Upper lobe of left lung (tissue), 4 donors: ENCODE results near the gene PGR.

Source experiments
- CTCF ChIP-seq, 6 experiments: fragments of 450-650 bp in 4 of 6; fragments of 200-600 bp in 2 of 6; sonication (generic) in 2 of 6; IDR thresholded peaks; one replicate each; pipeline ENCODE4 v1.5.1; 2016 to 2019; ENCODE audit warnings: antibody characterized with exemption in 6 of 6
- EP300 ChIP-seq, 4 donors: sonication (generic); formaldehyde crosslinking; IDR thresholded peaks; one replicate each; pipeline ENCODE4 v1.5.1; 2017; ENCODE audit warnings: antibody characterized with exemption in 4 of 4, control low read depth in 2 of 4
- POLR2A ChIP-seq, 4 donors: fragments of 450-650 bp; IDR thresholded peaks; one replicate each; pipeline ENCODE4 v1.5.1; 2016 to 2017; ENCODE audit warnings: antibody characterized with exemption in 4 of 4, mild to moderate bottlenecking in 2 of 4
- POLR2AphosphoS5 ChIP-seq, 2 donors: sonication (generic); formaldehyde crosslinking; IDR thresholded peaks; one replicate each; pipeline ENCODE4 v1.5.1; 2017; ENCODE audit warnings: antibody characterized with exemption in 2 of 2

- no peak for TF ChIP-seq POLR2A (IDR thresholded peaks at IDR 0.05)
- no peak for TF ChIP-seq CTCF (IDR thresholded peaks at IDR 0.05)
- TF ChIP-seq POLR2AphosphoS5 (IDR thresholded peaks at IDR 0.05), result no peak
- no peak for TF ChIP-seq EP300 (IDR thresholded peaks at IDR 0.05)
Measured at GRCh38 chr11:101009690-101010055, 119.9 kb downstream of the PGR start.
